ENCODE measurements around the gene CHPF.

DNA sequence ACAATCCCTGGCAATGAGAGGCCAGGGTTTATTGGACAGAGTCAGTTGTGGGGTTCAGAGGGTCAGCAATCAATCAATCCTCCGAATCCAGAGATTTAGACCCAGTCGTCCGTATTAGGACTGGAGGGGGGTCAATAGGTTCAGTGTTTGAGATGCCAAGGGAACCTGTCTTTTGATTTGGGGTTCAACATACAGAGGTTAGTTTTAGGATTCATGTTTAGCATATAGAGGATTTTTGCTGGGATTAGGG is 44.6 kb downstream of the CHPF start:
- TF ChIP-seq, protein P1, sequence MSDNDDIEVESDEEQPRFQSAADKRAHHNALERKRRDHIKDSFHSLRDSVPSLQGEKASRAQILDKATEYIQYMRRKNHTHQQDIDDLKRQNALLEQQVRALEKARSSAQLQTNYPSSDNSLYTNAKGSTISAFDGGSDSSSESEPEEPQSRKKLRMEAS (IDR thresholded peaks at IDR 0.05; ENCODE audit: insufficient read depth, insufficient read length) = no peak
- TF ChIP-seq, protein P2, sequence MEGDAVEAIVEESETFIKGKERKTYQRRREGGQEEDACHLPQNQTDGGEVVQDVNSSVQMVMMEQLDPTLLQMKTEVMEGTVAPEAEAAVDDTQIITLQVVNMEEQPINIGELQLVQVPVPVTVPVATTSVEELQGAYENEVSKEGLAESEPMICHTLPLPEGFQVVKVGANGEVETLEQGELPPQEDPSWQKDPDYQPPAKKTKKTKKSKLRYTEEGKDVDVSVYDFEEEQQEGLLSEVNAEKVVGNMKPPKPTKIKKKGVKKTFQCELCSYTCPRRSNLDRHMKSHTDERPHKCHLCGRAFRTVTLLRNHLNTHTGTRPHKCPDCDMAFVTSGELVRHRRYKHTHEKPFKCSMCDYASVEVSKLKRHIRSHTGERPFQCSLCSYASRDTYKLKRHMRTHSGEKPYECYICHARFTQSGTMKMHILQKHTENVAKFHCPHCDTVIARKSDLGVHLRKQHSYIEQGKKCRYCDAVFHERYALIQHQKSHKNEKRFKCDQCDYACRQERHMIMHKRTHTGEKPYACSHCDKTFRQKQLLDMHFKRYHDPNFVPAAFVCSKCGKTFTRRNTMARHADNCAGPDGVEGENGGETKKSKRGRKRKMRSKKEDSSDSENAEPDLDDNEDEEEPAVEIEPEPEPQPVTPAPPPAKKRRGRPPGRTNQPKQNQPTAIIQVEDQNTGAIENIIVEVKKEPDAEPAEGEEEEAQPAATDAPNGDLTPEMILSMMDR (IDR thresholded peaks at IDR 0.05; ENCODE audit: extremely low read depth in 1 of 2, insufficient read depth in 1 of 2, low read depth in 1 of 2, low read length in 2 of 2) = no peak
- no peak for TF ChIP-seq MYC (IDR thresholded peaks at IDR 0.05; ENCODE audit: low read depth, low read length)
- no peak for TF ChIP-seq POLR2A (IDR thresholded peaks at IDR 0.05; ENCODE audit: low read depth, low read length)
